ENCODE results near the gene DNAI4.
"Not testable (repeated sequence)": the region's sequence is repeated elsewhere in the genome, so short reads cannot be mapped to it uniquely, and the experiment has no call there.

DNAI4 gene

GRCh38 chr1:66852870-66853269 is 71.8 kb downstream of the DNAI4 start:
- no peak overlapping the region for H3K4me3 ChIP-seq (ENCODE audit: low read depth, low read length)
- DNase-seq (ENCODE audit: low read depth) = no peak

GRCh38 chr1:66850989-66851388 is 73.7 kb downstream of the DNAI4 start:
- H3K4me3 ChIP-seq (ENCODE audit: low read depth, low read length) = no peak overlapping the region

GRCh38 chr1:66848193-66848592 is 76.5 kb downstream of the DNAI4 start:
- H3K4me3 ChIP-seq (ENCODE audit: low read depth, low read length) = no peak overlapping the region
- no peak for DNase-seq (ENCODE audit: low read depth)

More at GRCh38 chr1:66850989-66851388, 73.7 kb downstream of the DNAI4 start:
- DNase-seq (ENCODE audit: low read depth) = no peak

- H3K4me3 ChIP-seq (ENCODE audit: low read depth, low read length) = no peak overlapping the region
- DNase-seq (ENCODE audit: low read depth) = no peak
Observed at GRCh38 chr1:66840929-66841328, 83.7 kb downstream of the DNAI4 start.

GRCh38 chr1:66834926-66835325 is 89.7 kb downstream of the DNAI4 start:
- no peak overlapping the region for H3K4me3 ChIP-seq (ENCODE audit: low read depth, low read length)
- DNase-seq (ENCODE audit: low read depth) = no peak

GRCh38 chr1:66833112-66833511 is 91.5 kb downstream of the DNAI4 start:
- no peak for DNase-seq (ENCODE audit: low read depth)
- H3K4me3 ChIP-seq (ENCODE audit: low read depth, low read length) = no peak overlapping the region

- no peak overlapping the region for H3K4me3 ChIP-seq (ENCODE audit: low read depth, low read length)
- DNase-seq (ENCODE audit: low read depth) = peak; percentile 20
Observed at GRCh38 chr1:66831529-66832239, 93.0 kb downstream of the DNAI4 start.

GRCh38 chr1:66824771-66825170 is 99.9 kb downstream of the DNAI4 start:
- H3K4me3 ChIP-seq (ENCODE audit: low read depth, low read length) = no peak overlapping the region
- DNase-seq (ENCODE audit: low read depth) = no peak

- peak; percentile 65 for DNase-seq (ENCODE audit: low read depth)
- no peak overlapping the region for H3K4me3 ChIP-seq (ENCODE audit: low read depth, low read length)
Observed at GRCh38 chr1:66809736-66810326, 114.8 kb downstream of the DNAI4 start.

- no peak overlapping the region for H3K4me3 ChIP-seq (ENCODE audit: low read depth, low read length)
- DNase-seq (ENCODE audit: low read depth) = no peak
Observed at GRCh38 chr1:66809245-66809644, 115.4 kb downstream of the DNAI4 start.

GRCh38 chr1:66795839-66796238 is 128.8 kb downstream of the DNAI4 start:
- not testable (repeated sequence) for H3K4me3 ChIP-seq (ENCODE audit: low read depth, low read length); DNase-seq (ENCODE audit: low read depth)

- DNase-seq (ENCODE audit: low read depth) = no peak
- H3K4me3 ChIP-seq (ENCODE audit: low read depth, low read length) = no peak overlapping the region
Observed at GRCh38 chr1:66791621-66792610, 132.7 kb downstream of the DNAI4 start.

GRCh38 chr1:66788231-66788939 is 136.3 kb downstream of the DNAI4 start:
- no peak overlapping the region for H3K4me3 ChIP-seq (ENCODE audit: low read depth, low read length)
- DNase-seq (ENCODE audit: low read depth) = no peak

GRCh38 chr1:66787641-66788040 is 137.0 kb downstream of the DNAI4 start:
- no peak for DNase-seq (ENCODE audit: low read depth)
- no peak overlapping the region for H3K4me3 ChIP-seq (ENCODE audit: low read depth, low read length)

GRCh38 chr1:66785800-66786199 is 138.9 kb downstream of the DNAI4 start:
- DNase-seq (ENCODE audit: low read depth); H3K4me3 ChIP-seq (ENCODE audit: low read depth, low read length): not testable (repeated sequence)

- H3K4me3 ChIP-seq (ENCODE audit: low read depth, low read length) = no peak overlapping the region
- DNase-seq (ENCODE audit: low read depth) = no peak
Observed at GRCh38 chr1:66779475-66780078, 145.1 kb downstream of the DNAI4 start.

GRCh38 chr1:66778969-66779368 is 145.7 kb downstream of the DNAI4 start:
- DNase-seq (ENCODE audit: low read depth) = no peak

GRCh38 chr1:66778266-66778665 is 146.4 kb downstream of the DNAI4 start:
- no peak for DNase-seq (ENCODE audit: low read depth)
- no peak overlapping the region for H3K4me3 ChIP-seq (ENCODE audit: low read depth, low read length)

More at GRCh38 chr1:66778969-66779368, 145.7 kb downstream of the DNAI4 start:
- no peak overlapping the region for H3K4me3 ChIP-seq (ENCODE audit: low read depth, low read length)

- DNase-seq (ENCODE audit: low read depth) = no peak
Observed at GRCh38 chr1:66777831-66778230, 146.8 kb downstream of the DNAI4 start.

More at GRCh38 chr1:66777831-66778230, 146.8 kb downstream of the DNAI4 start:
- H3K4me3 ChIP-seq (ENCODE audit: low read depth, low read length) = no peak overlapping the region

Data from skeletal muscle cell (primary cell).